Measurements from ENCODE around the gene KLK2. TPM values are rescaled to one million over a fixed set of nuclear protein-coding genes. Genes with fewer than 3 reads are reported as not detected.

The KLK2 gene
- total RNA-seq, 4 donors from 2014 or later, result not detected

- ATAC-seq (ENCODE audit: low FRiP score) (no peak), DNase-seq (ENCODE audit: low spot score) (no peak)
- TF ChIP-seq CTCF (IDR thresholded peaks at IDR 0.05), result no peak
Observed at GRCh38 chr19:50844296-50844935, 28.8 kb upstream of the KLK2 start.

GRCh38 chr19:50850738-50851137 lies 22.5 kb upstream of the KLK2 start:
- no peak for DNase-seq (ENCODE audit: low spot score)
- no peak for TF ChIP-seq CTCF (IDR thresholded peaks at IDR 0.05)
- ATAC-seq (ENCODE audit: low FRiP score), result no peak

- no peak for TF ChIP-seq CTCF (IDR thresholded peaks at IDR 0.05)
- ATAC-seq (ENCODE audit: low FRiP score) (no peak), DNase-seq (ENCODE audit: low spot score) (no peak)
Observed at GRCh38 chr19:50851620-50852019, 21.6 kb upstream of the KLK2 start.

- ATAC-seq (ENCODE audit: low FRiP score) (no peak), DNase-seq (ENCODE audit: low spot score) (no peak)
- TF ChIP-seq CTCF (IDR thresholded peaks at IDR 0.05), result no peak
Observed at GRCh38 chr19:50854636-50855410, 18.4 kb upstream of the KLK2 start, which contains the start of gene KLK3. Gene KLK3 (plus strand): TSS chr19:50854915. CDS start chr19:50854956, 41 bp downstream.

- no peak for DNase-seq (ENCODE audit: low spot score)
- ATAC-seq (ENCODE audit: low FRiP score), result no peak
- no peak for TF ChIP-seq CTCF (IDR thresholded peaks at IDR 0.05)
Observed at GRCh38 chr19:50857366-50857765, 15.9 kb upstream of the KLK2 start.

GRCh38 chr19:50858886-50859285 lies 14.4 kb upstream of the KLK2 start:
- ATAC-seq (ENCODE audit: low FRiP score) (no peak), DNase-seq (ENCODE audit: low spot score) (no peak)
- no peak for TF ChIP-seq CTCF (IDR thresholded peaks at IDR 0.05)

- DNase-seq (ENCODE audit: low spot score) (no peak), ATAC-seq (ENCODE audit: low FRiP score) (no peak)
- no peak for TF ChIP-seq CTCF (IDR thresholded peaks at IDR 0.05)
Observed at GRCh38 chr19:50859849-50860248, 13.4 kb upstream of the KLK2 start.
